Uterus (tissue), 4 donors: ENCODE data around the gene AK1. TPM values are rescaled to one million over a fixed set of nuclear protein-coding genes. Genes with fewer than 3 reads are reported as not detected.
A peak's percentile ranks its signal among the peaks of the same experiment; 100 is the strongest.
"Not testable (repeated sequence)": the region's sequence is repeated elsewhere in the genome, so short reads cannot be mapped to it uniquely, and the experiment has no call there.

Experiments
- DNase-seq, 2 donors: peaks; one replicate each; pipeline ENCODE4 v3.0.0-alpha.2; 2019 to 2020
- H3K27ac ChIP-seq, 2 donors: fragments of 200-600 bp; sonication (generic); 1 replicate in 1 of 2; 2 replicates in 1 of 2; pipeline ENCODE4 v1.5.1; 2016 to 2018
- H3K27me3 ChIP-seq, 2 donors: fragments of 200-600 bp; sonication (generic); one replicate each; pipeline ENCODE4 v1.5.1; 2018 to 2019; ENCODE audit warnings: control low read depth in 1 of 2
- H3K36me3 ChIP-seq, 2 donors: fragments of 200-600 bp; sonication (generic); one replicate each; pipeline ENCODE4 v1.5.1; 2019; ENCODE audit warnings: control low read depth in 1 of 2
- H3K4me1 ChIP-seq, 2 donors: fragments of 200-600 bp; sonication (generic); one replicate each; pipeline ENCODE4 v1.5.1; 2018 to 2019; ENCODE audit warnings: control low read depth in 1 of 2
- H3K4me3 ChIP-seq, 2 donors: fragments of 200-600 bp; sonication (generic); 1 replicate in 1 of 2; 2 replicates in 1 of 2; pipeline ENCODE4 v1.5.1; 2018 to 2019; ENCODE audit warnings: mild to moderate bottlenecking in 1 of 2
- H3K9me3 ChIP-seq, 2 donors: fragments of 200-600 bp; sonication (generic); one replicate each; pipeline ENCODE4 v1.5.1; 2019; ENCODE audit warnings: control low read depth in 1 of 2
- POLR2A ChIP-seq, 2 donors: fragments of 450-650 bp; IDR thresholded peaks; one replicate each; pipeline ENCODE4 v1.6.1; 2016; ENCODE audit warnings: antibody characterized with exemption in 2 of 2, mild to moderate bottlenecking in 1 of 2, moderate library complexity in 1 of 2
- intact Hi-C: fragments of 100-400 bp; cut with DNase I; formaldehyde crosslinking; loops from one replicate; pipeline ENCODE4 v1.15.1; 2023; ENCODE audit warnings: low total_unique reads
- total RNA-seq, 4 donors: library from RNA; depleted of rRNA in 3 of 4; stranded (reverse); fragments of >200 nt in 3 of 4; gene quantifications; one replicate each; pipeline versions ENCODE4 v1.1.0 to v1.2.4, GENCODE V29; 2014 to 2023
- TF ChIP-seq, protein P1 (sequence below), 4 experiments: fragments of 200-600 bp in 2 of 4; fragments of 450-650 bp in 2 of 4; sonication (generic) in 2 of 4; IDR thresholded peaks; one replicate each; pipeline ENCODE4 v1.5.1; 2016 to 2019; ENCODE audit warnings: antibody characterized with exemption in 4 of 4, mild to moderate bottlenecking in 2 of 4, moderate library complexity in 1 of 4
- donor health status: DM: yes; HTN: yes; CAD: no.

AK1 gene
- total RNA-seq, 4 donors from 2014 or later, result 6.1 to 54.3 (median 15.7) TPM

DNA sequence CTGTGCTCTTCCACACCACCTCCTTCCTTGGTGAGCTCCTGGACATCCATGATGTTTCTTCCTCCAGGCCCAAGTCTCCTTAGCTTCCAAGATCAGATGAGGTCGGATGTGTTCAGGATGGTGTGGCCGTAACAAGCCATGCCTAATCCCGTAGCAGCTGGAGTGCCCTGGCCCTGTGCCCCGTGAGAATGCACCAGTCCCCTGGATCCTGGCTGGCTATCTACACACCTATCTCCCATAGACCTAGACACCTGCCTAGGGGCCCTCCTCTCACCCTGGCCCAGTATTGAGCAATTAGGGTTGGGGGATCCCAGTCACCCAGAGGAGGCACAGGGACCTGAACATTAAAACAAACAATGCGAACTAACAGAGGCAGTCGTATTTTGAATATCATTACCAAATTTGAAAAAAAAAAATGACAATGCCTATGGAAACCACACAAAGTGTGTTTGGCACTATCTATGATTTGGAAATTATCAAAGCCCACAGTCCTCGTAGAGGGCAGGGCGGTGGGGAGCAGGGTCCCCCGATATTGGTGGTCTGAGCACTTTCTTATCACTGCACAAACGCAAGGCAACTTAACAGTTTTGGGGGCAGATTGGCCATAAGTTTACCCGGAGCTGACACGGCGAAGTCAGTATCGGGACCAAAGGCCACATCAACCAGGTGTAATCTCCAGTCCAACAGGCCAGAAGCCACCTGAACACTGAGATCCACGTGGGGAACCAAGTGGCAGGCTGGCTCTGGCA, 36.2 kb downstream of the AK1 start:
- H3K27me3 ChIP-seq, result no peaks in the 10 kb centered on the region
- peaks cover 4 to 23% of the 10 kb centered on the region in 2 donors for H3K4me1 ChIP-seq

DNA sequence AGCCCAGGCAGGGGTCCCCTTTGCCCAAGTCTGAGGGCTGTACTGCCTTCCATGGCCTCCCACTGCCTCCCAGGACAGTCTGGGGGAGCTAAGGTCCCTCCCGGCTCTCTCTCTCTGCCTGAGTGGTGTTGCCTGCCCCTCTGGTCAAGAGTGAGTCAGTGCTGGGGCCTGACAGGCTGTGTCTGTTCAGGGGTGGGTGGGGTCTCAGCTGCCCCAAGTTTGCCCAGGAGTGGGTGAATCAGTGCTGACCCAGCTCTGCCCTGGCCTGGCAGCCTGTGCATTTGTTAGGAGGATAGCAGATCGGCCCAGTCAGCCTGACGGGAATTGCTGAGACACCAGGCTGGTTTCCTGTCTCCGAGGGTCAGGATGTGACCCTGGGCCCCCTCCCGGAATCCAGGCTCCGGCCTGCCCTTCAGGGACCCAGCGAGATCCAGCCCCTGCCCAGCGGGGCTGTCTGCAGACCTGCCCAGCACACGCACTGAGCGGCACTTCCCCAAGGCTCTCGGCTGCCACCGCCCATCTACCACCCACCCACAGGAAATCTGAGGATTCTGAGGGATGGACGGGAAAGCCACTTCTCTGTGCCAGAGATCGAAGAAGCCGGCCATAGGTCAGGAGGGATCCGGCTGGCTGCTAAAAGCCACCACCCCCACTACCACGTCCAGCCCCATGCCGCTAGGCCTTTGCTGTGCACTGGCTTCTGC, 38.9 kb downstream of the AK1 start:
- Histone ChIP-seq H3K4me3 (no peak overlapping the region), H3K27ac (peak overlapping the region; percentile 85 to 86), H3K27me3 (no peaks in the 10 kb centered on the region), H3K9me3 (no peaks in the 10 kb centered on the region), H3K36me3 (no peaks in the 10 kb centered on the region), H3K4me1 (peaks cover 12 to 41% of the 10 kb centered on the region in 2 donors)
- peak; percentile 73 to 86 for DNase-seq
- intact Hi-C loops, result no loop called here
- peak in 1 of 2 donors; percentile 25 for TF ChIP-seq POLR2A (IDR thresholded peaks at IDR 0.05)
- TF ChIP-seq, protein P1, sequence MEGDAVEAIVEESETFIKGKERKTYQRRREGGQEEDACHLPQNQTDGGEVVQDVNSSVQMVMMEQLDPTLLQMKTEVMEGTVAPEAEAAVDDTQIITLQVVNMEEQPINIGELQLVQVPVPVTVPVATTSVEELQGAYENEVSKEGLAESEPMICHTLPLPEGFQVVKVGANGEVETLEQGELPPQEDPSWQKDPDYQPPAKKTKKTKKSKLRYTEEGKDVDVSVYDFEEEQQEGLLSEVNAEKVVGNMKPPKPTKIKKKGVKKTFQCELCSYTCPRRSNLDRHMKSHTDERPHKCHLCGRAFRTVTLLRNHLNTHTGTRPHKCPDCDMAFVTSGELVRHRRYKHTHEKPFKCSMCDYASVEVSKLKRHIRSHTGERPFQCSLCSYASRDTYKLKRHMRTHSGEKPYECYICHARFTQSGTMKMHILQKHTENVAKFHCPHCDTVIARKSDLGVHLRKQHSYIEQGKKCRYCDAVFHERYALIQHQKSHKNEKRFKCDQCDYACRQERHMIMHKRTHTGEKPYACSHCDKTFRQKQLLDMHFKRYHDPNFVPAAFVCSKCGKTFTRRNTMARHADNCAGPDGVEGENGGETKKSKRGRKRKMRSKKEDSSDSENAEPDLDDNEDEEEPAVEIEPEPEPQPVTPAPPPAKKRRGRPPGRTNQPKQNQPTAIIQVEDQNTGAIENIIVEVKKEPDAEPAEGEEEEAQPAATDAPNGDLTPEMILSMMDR (IDR thresholded peaks at IDR 0.05), result no peak

More for the DNA sequence above, 36.2 kb downstream of the AK1 start:
- Histone ChIP-seq H3K36me3 (no peaks in the 10 kb centered on the region), H3K4me3 (no peak overlapping the region), H3K27ac (peak overlapping the region; percentile 19 to 21), H3K9me3 (no peaks in the 10 kb centered on the region)
- no peak for DNase-seq
- intact Hi-C loops, result no loop called here
- TF ChIP-seq POLR2A (IDR thresholded peaks at IDR 0.05), result no peak
- TF ChIP-seq, protein P1 (IDR thresholded peaks at IDR 0.05), result no peak

DNA sequence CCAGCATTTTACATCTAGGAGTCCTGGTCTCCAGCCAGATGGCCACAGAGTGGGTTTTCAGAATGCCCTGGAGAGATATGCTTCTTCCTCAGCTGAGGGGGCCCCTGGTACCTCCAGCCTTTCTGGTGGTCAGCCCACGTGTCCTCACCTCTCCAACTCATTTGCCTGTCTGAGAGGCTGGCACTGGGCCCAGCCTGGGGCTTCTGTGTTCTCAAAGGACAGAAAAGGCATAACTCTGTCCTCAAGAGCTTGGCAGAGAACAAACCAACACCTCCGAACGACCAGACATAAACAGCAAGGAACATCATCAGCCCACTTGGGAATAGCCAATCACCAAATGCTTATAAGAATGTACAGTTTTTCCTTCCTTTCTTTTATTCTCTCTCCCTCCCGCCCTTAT, 40.1 kb downstream of the AK1 start:
- peak overlapping the region; percentile 85 to 86 for H3K27ac ChIP-seq
- TF ChIP-seq, protein P1 (IDR thresholded peaks at IDR 0.05), result no peak
- no peak for TF ChIP-seq POLR2A (IDR thresholded peaks at IDR 0.05)
- no peaks in the 10 kb centered on the region for H3K36me3 ChIP-seq
- no peaks in the 10 kb centered on the region for H3K9me3 ChIP-seq
- H3K27me3 ChIP-seq, result no peaks in the 10 kb centered on the region
- no peak for DNase-seq
- H3K4me3 ChIP-seq, result no peak overlapping the region
- intact Hi-C loops, result no loop called here
- peaks cover 12 to 41% of the 10 kb centered on the region in 2 donors for H3K4me1 ChIP-seq

DNA sequence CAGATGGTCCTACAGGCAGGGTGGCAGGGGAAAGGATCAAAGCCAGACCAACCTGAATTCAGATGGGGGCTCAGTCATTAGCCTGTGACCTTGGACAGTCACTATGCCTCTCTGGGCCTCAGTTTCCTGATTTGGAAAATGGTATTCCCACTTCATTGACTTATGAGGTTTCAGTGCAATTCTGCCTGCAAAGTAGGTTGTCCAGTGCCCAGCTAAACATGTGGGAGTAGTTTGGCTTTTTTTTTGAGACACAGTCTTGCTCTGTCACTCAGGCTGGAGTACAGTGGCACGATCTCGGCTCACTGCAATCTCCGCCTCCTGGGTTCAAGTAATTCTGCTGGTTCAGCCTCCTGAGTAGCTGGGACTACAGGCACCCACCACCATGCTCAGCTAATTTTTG, 40.9 kb downstream of the AK1 start:
- DNase-seq, H3K36me3 ChIP-seq, H3K4me3 ChIP-seq, H3K9me3 ChIP-seq, intact Hi-C loops, H3K27me3 ChIP-seq: not testable (repeated sequence)
- Histone ChIP-seq H3K27ac (peak overlapping the region; percentile 85 to 86), H3K4me1 (peaks cover 12 to 41% of the 10 kb centered on the region in 2 donors)

DNA sequence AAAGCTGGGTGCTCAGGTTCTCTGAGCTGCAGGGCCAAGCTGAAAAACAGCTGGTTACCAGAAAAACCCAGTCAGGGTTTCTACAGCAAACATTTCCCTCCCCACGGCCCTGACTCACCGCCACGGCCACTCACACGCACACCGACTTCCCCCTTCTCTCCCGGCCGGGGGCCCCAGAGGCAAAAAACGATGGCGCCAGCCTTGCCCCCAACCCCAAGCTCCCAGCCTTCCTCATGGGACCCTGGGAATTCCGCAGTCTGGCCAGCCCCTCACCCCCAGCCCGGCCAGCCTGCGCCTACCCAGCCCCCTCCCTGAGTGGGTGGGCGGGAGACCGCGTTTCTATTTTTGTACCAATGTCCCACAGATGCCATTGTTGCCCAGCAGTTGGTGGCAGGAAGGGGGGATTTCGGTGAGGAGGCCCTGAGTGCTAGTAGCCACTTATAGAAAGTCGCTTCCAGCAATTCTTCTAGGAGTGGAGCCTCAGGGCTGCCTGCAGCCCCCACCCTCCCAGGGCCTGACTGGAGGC, 41.4 kb downstream of the AK1 start:
- no peaks in the 10 kb centered on the region for H3K27me3 ChIP-seq
- no peaks in the 10 kb centered on the region for H3K36me3 ChIP-seq
- TF ChIP-seq POLR2A (IDR thresholded peaks at IDR 0.05), result no peak
- TF ChIP-seq, protein P1 (IDR thresholded peaks at IDR 0.05), result no peak
- H3K4me3 ChIP-seq, result no peak overlapping the region
- H3K4me1 ChIP-seq, result peaks cover 12 to 41% of the 10 kb centered on the region in 2 donors
- H3K27ac ChIP-seq, result peak overlapping the region; percentile 85 to 86
- intact Hi-C loops, result no loop called here
- no peaks in the 10 kb centered on the region for H3K9me3 ChIP-seq
- DNase-seq, result peak; percentile 60 to 72
